Neural crest cell (in vitro differentiated cells): Measurements from ENCODE around the gene ACVR1C. TPM values are rescaled to one million over a fixed set of nuclear protein-coding genes. Genes with fewer than 3 reads are reported as not detected.

Experiments used
- DNase-seq: peaks from one replicate; pipeline ENCODE4 v3.0.0; 2021; ENCODE audit warnings: low read depth, mixed read lengths, low spot score
- H3K27ac Mint-ChIP-seq: one replicate; pipeline ENCODE4 v1.8.0; 2021; ENCODE audit warnings: mild to moderate bottlenecking, mixed read lengths; ENCODE audit not compliant: unreplicated experiment
- H3K27me3 Mint-ChIP-seq: 2 replicates; pipeline ENCODE4 v1.8.0; 2021; ENCODE audit warnings: low read depth, mild to moderate bottlenecking, mixed read lengths
- H3K36me3 Mint-ChIP-seq: 2 replicates; pipeline ENCODE4 v1.8.0; 2021; ENCODE audit warnings: low read depth, mild to moderate bottlenecking, mixed read lengths
- H3K4me1 Mint-ChIP-seq: 2 replicates; pipeline ENCODE4 v1.8.0; 2021; ENCODE audit warnings: mixed read lengths
- H3K4me3 Mint-ChIP-seq: one replicate; pipeline ENCODE4 v1.8.0; 2021; ENCODE audit warnings: mild to moderate bottlenecking, mixed read lengths
- H3K9me3 Mint-ChIP-seq: 2 replicates; pipeline ENCODE4 v1.8.0; 2021; ENCODE audit warnings: mixed read lengths
- total RNA-seq: library from RNA; stranded (reverse); gene quantifications from 2 replicates; pipeline ENCODE4 v1.2.1, GENCODE V29; 2021
- TF ChIP-seq, protein P1 (sequence below): fragments of 200-600 bp; sonication (generic); conservative IDR thresholded peaks from 2 replicates; pipeline ENCODE4 v1.5.0; 2021; ENCODE audit warnings: antibody characterized with exemption, mild to moderate bottlenecking

Gene ACVR1C
- total RNA-seq, 1 donor from 2014 or later = 0.26 TPM

DNA sequence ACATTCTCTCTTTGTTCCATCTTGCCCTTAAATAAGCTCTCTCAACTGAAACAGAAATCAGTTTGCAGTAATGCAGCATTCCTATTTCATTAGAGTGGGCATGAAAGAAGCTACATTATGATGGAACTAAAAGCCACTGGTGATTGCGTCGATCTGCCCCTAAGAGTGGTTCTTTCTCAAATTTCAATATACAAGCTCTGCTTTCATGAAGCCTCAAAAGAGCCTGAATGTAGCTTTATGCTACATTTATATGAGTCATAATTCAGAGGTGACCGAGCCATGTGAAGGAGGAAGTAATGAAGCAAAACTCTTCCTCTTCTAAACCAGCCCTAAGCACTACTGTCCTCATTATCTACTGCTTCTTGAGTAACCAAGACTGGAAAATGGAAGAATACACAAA lies 120.0 kb downstream of the ACVR1C start:
- H3K4me1 Mint-ChIP-seq = no peaks in the 10 kb centered on the region
- no peak for DNase-seq
- H3K27ac Mint-ChIP-seq = no peak overlapping the region
- no peak overlapping the region for H3K4me3 Mint-ChIP-seq
- peaks cover 7% of the 10 kb centered on the region for H3K27me3 Mint-ChIP-seq
- H3K9me3 Mint-ChIP-seq = peaks cover 3% of the 10 kb centered on the region
- no peaks in the 10 kb centered on the region for H3K36me3 Mint-ChIP-seq
- TF ChIP-seq, protein P1, sequence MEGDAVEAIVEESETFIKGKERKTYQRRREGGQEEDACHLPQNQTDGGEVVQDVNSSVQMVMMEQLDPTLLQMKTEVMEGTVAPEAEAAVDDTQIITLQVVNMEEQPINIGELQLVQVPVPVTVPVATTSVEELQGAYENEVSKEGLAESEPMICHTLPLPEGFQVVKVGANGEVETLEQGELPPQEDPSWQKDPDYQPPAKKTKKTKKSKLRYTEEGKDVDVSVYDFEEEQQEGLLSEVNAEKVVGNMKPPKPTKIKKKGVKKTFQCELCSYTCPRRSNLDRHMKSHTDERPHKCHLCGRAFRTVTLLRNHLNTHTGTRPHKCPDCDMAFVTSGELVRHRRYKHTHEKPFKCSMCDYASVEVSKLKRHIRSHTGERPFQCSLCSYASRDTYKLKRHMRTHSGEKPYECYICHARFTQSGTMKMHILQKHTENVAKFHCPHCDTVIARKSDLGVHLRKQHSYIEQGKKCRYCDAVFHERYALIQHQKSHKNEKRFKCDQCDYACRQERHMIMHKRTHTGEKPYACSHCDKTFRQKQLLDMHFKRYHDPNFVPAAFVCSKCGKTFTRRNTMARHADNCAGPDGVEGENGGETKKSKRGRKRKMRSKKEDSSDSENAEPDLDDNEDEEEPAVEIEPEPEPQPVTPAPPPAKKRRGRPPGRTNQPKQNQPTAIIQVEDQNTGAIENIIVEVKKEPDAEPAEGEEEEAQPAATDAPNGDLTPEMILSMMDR = no peak

- peaks cover 5% of the 10 kb centered on the region for H3K27me3 Mint-ChIP-seq
- no peaks in the 10 kb centered on the region for H3K36me3 Mint-ChIP-seq
- H3K4me3 Mint-ChIP-seq = no peak overlapping the region
- TF ChIP-seq, protein P1 = no peak
- no peak overlapping the region for H3K27ac Mint-ChIP-seq
- no peak for DNase-seq
- H3K9me3 Mint-ChIP-seq = peaks cover 3% of the 10 kb centered on the region
- no peaks in the 10 kb centered on the region for H3K4me1 Mint-ChIP-seq
Measured at GRCh38 chr2:157506586-157506985, 122.1 kb downstream of the ACVR1C start.

- H3K36me3 Mint-ChIP-seq = no peaks in the 10 kb centered on the region
- no peak for DNase-seq
- TF ChIP-seq, protein P1 = no peak
- no peak overlapping the region for H3K4me3 Mint-ChIP-seq
- H3K27ac Mint-ChIP-seq = no peak overlapping the region
- peaks cover 5% of the 10 kb centered on the region for H3K27me3 Mint-ChIP-seq
- no peaks in the 10 kb centered on the region for H3K4me1 Mint-ChIP-seq
- H3K9me3 Mint-ChIP-seq = peaks cover 3% of the 10 kb centered on the region
Measured at GRCh38 chr2:157504623-157505022, 124.0 kb downstream of the ACVR1C start.

GRCh38 chr2:157501026-157501425 lies 127.6 kb downstream of the ACVR1C start:
- Mint-ChIP-seq H3K36me3 (no peaks in the 10 kb centered on the region), H3K27me3 (no peaks in the 10 kb centered on the region), H3K4me3 (no peak overlapping the region), H3K4me1 (no peaks in the 10 kb centered on the region), H3K9me3 (peaks cover 3% of the 10 kb centered on the region), H3K27ac (no peak overlapping the region)
- DNase-seq = no peak
- TF ChIP-seq, protein P1 = no peak

DNA sequence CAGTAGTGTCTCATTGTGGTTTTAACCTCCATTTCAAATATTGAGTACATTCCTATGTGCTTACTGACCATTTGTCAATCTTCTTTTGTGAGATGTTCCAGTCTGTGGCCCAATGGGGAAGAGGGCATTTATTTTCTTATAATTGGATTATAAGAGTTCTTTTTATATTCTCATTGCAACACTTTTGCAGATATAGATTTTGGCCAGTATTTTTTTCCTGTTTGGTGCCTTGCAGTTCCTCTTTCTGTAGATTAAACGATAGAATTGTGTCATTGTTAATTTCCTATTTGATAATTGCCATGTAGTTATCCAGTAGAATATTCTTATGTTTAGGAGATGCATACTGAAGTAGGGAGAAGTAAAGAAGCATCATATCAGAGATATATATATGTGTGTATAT lies 128.3 kb downstream of the ACVR1C start:
- Mint-ChIP-seq H3K27ac (no peak overlapping the region), H3K36me3 (no peaks in the 10 kb centered on the region), H3K27me3 (no peaks in the 10 kb centered on the region), H3K4me1 (no peaks in the 10 kb centered on the region), H3K4me3 (no peak overlapping the region), H3K9me3 (peaks cover 1% of the 10 kb centered on the region)
- TF ChIP-seq, protein P1 = no peak
- no peak for DNase-seq

DNA sequence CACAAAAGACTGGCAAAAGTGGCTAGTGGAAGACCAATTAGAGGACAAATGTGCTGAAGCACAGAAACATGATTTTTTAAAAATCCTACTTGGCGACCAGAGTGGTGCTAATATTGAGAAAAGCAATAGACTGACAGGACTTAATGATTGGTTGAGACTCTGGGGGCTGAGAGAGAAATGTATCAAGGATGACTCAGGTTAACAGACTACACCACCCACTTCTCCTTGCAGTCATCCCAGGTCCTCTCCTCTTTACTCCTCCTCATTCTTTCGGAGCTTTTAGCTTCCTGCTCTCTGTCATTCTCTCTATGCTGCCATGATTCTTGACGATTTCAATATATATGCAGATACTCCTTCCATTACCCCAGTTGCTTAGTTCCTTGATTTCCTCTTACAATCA lies 130.2 kb downstream of the ACVR1C start:
- no peaks in the 10 kb centered on the region for H3K9me3 Mint-ChIP-seq
- no peak for DNase-seq
- H3K4me3 Mint-ChIP-seq = no peak overlapping the region
- peaks cover 13% of the 10 kb centered on the region for H3K27me3 Mint-ChIP-seq
- no peaks in the 10 kb centered on the region for H3K4me1 Mint-ChIP-seq
- H3K36me3 Mint-ChIP-seq = no peaks in the 10 kb centered on the region
- H3K27ac Mint-ChIP-seq = no peak overlapping the region
- TF ChIP-seq, protein P1 = no peak
